Measurements from ENCODE around the gene LTBP4.

- TF ChIP-seq CTCF (IDR thresholded peaks at IDR 0.05 in 8 of 11, conservative IDR thresholded peaks at IDR 0.05 in 3 of 11) (no peak), POLR2A (IDR thresholded peaks at IDR 0.05) (no peak)
Observed at GRCh38 chr19:40666803-40667438, 65.8 kb downstream of the LTBP4 start.

Measured in spleen (tissue), 7 donors.